Upper lobe of left lung (tissue), 6 donors: ENCODE results near the gene FAM174A. TPM values are rescaled to one million over a fixed set of nuclear protein-coding genes. Genes with fewer than 3 reads are reported as not detected.
A peak's percentile ranks its signal among the peaks of the same experiment; 100 is the strongest.

Experiments used
- ATAC-seq, 2 donors: fragments of 200-7000 bp; cut with Tn5 transposase; one replicate each; pipeline ENCODE4 v1.9.1; 2022; ENCODE audit warnings: mild to moderate bottlenecking in 2 of 2, moderate library complexity in 2 of 2; ENCODE audit not compliant: low FRiP score in 2 of 2
- DNase-seq, 2 donors: peaks; one replicate each; pipeline ENCODE4 v3.0.0-alpha.2; 2019 to 2020
- H3K27ac ChIP-seq, 4 donors: fragments of 200-600 bp; sonication (generic); one replicate each; pipeline ENCODE4 v1.5.1; 2016 to 2019
- H3K27me3 ChIP-seq, 4 donors: fragments of 200-600 bp; sonication (generic); one replicate each; pipeline ENCODE4 v1.5.1; 2017 to 2019
- H3K36me3 ChIP-seq, 4 donors: fragments of 200-600 bp; sonication (generic); one replicate each; pipeline ENCODE4 v1.5.1; 2016 to 2019
- H3K4me1 ChIP-seq, 4 donors: fragments of 200-600 bp; sonication (generic); one replicate each; pipeline ENCODE4 v1.5.1; 2018 to 2019
- H3K4me3 ChIP-seq, 4 donors: fragments of 200-600 bp; sonication (generic); one replicate each; pipeline ENCODE4 v1.5.1; 2017 to 2019; ENCODE audit warnings: mild to moderate bottlenecking in 2 of 4, moderate library complexity in 1 of 4
- H3K9me3 ChIP-seq, 4 donors: fragments of 200-600 bp; sonication (generic); one replicate each; pipeline ENCODE4 v1.5.1; 2018 to 2019
- CTCF ChIP-seq, 6 experiments: fragments of 450-650 bp in 4 of 6; fragments of 200-600 bp in 2 of 6; sonication (generic) in 2 of 6; IDR thresholded peaks; one replicate each; pipeline ENCODE4 v1.5.1; 2016 to 2019; ENCODE audit warnings: antibody characterized with exemption in 6 of 6
- EP300 ChIP-seq, 4 donors: sonication (generic); formaldehyde crosslinking; IDR thresholded peaks; one replicate each; pipeline ENCODE4 v1.5.1; 2017; ENCODE audit warnings: antibody characterized with exemption in 4 of 4, control low read depth in 2 of 4
- POLR2A ChIP-seq, 4 donors: fragments of 450-650 bp; IDR thresholded peaks; one replicate each; pipeline ENCODE4 v1.5.1; 2016 to 2017; ENCODE audit warnings: antibody characterized with exemption in 4 of 4, mild to moderate bottlenecking in 2 of 4
- POLR2AphosphoS5 ChIP-seq, 2 donors: sonication (generic); formaldehyde crosslinking; IDR thresholded peaks; one replicate each; pipeline ENCODE4 v1.5.1; 2017; ENCODE audit warnings: antibody characterized with exemption in 2 of 2
- WGBS, 2 donors: methylation state at CpG; one replicate each; pipeline ENCODE4 v1.1.5; 2017 to 2018; 5-methylcytosine and 5-hydroxymethylcytosine counted together
- total RNA-seq, 6 donors: library from RNA; depleted of rRNA in 4 of 6; stranded (reverse); fragments of >200 nt in 4 of 6; gene quantifications; one replicate each; pipeline versions ENCODE4 v1.1.0 to v1.2.1, GENCODE V29; 2016 to 2021
- donor health status: DM: no; HTN: no; CAD: no; lungs with moderate emphysema.
- donor health status: DM: no; HTN: yes; CAD: no; lungs with severe emphysema.

FAM174A gene
- total RNA-seq, 6 donors from 2014 or later, result 24.3 to 93.0 (median 51.7) TPM

DNA sequence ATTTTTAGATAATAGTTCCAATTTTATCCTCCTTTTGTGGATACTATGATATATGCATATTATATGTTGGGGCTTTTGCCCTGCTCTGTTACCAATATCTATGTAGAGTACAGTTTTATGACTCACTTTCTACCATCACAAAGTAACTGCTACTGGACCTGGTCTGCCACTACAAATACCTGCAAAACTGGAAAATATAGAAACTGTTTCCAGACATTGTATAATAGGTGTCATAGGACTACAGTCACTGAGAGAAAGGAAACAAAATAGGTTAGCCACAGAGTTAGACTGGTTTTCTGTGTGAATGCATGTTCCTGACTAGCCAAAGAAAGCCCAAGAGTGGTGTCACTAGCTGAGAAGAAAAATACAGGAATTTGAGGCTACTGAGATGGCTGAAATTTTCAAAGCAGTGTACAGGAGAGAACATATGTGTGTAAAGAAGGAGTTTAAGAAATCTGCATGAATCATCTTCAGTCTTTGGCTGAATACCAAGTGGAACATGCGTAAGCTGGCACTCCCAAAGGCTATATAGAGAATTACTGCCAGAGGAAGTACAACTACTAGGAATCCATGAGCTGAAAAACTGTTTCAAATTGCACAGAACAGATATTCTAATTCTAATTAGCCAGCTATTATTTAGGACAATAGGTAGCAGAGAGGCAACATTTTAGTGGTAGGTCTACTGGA is 29.0 kb upstream of the FAM174A start:
- no peaks in the 10 kb centered on the region for H3K36me3 ChIP-seq
- WGBS, 2 donors, result 55 to 67% methylated on average over 1 of the region's 1 CpG
- no peaks in the 10 kb centered on the region for H3K27me3 ChIP-seq
- H3K4me1 ChIP-seq, result no peaks in the 10 kb centered on the region
- H3K9me3 ChIP-seq, result no peaks in the 10 kb centered on the region
- ATAC-seq, result peak in 1 of 2 donors; percentile 44
- TF ChIP-seq EP300 (IDR thresholded peaks at IDR 0.05), result no peak
- no peak for TF ChIP-seq POLR2A (IDR thresholded peaks at IDR 0.05)
- no peak for TF ChIP-seq POLR2AphosphoS5 (IDR thresholded peaks at IDR 0.05)
- DNase-seq, result no peak
- H3K27ac ChIP-seq, result no peak overlapping the region
- H3K4me3 ChIP-seq, result no peak overlapping the region

DNA sequence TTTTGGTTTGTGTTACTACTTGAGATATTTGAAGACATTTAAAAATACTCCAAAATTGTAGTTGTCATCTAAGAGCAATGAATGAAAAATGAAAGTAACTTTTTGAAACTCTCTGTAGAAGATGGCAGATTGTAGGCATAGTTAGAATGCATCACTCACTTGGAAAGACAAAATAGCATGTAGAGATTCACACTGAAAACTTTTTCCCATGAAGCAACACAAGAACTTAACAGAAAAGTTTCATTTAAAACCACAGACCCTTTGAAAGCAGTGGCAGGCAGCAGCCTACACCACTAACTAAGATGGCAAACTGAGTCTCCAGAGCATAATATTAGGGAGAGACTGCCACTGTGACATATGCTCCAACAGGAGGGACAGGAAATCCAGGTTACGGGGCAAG is 18.9 kb upstream of the FAM174A start:
- ATAC-seq (no peak), DNase-seq (no peak)
- no peak overlapping the region for H3K27ac ChIP-seq
- WGBS, 2 donors, result 93 to 100% methylated on average over 1 of the region's 1 CpG
- H3K27me3 ChIP-seq, result no peaks in the 10 kb centered on the region
- no peaks in the 10 kb centered on the region for H3K4me1 ChIP-seq
- H3K9me3 ChIP-seq, result no peaks in the 10 kb centered on the region
- TF ChIP-seq POLR2A (IDR thresholded peaks at IDR 0.05), result no peak
- H3K4me3 ChIP-seq, result no peak overlapping the region
- H3K36me3 ChIP-seq, result no peaks in the 10 kb centered on the region

- WGBS, 2 donors, result 57 to 60% methylated on average over 4 of the region's 5 CpGs
These were observed 17.7 kb upstream of the FAM174A start for GRCh38 chr5:100517301-100517974.

DNA sequence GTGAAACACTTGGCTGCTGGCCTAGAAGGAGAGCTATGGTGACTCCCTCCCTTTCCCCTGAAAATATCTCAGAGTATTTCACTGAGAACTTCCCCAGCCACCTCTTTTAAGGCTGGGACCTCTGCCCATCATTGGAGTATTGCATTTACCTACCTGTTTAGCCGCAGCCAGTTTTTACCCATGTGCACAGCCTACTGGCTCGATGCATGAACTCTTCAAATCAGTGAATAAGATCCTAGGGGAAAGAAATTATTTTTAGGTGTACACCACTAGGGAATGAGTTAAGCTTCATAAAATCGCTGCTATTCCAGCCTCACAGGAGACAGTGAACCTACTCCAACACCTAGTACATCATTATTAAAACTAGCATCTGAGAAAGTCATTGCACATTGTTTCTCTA is 16.8 kb upstream of the FAM174A start:
- no peak for TF ChIP-seq POLR2AphosphoS5 (IDR thresholded peaks at IDR 0.05)
- no peak for TF ChIP-seq POLR2A (IDR thresholded peaks at IDR 0.05)
- TF ChIP-seq CTCF (IDR thresholded peaks at IDR 0.05), result no peak
- no peak for TF ChIP-seq EP300 (IDR thresholded peaks at IDR 0.05)
- H3K36me3 ChIP-seq, result no peaks in the 10 kb centered on the region
- H3K27ac ChIP-seq, result no peak overlapping the region
- ATAC-seq, result no peak
- no peaks in the 10 kb centered on the region for H3K4me1 ChIP-seq
- 82 to 97% methylated on average over 3 of the region's 3 CpGs for WGBS, 2 donors
- no peak for DNase-seq
- no peaks in the 10 kb centered on the region for H3K9me3 ChIP-seq
- H3K4me3 ChIP-seq, result no peak overlapping the region
- H3K27me3 ChIP-seq, result no peaks in the 10 kb centered on the region

More at GRCh38 chr5:100517301-100517974, 17.7 kb upstream of the FAM174A start:
- no peak overlapping the region for H3K4me3 ChIP-seq
- H3K36me3 ChIP-seq, result no peaks in the 10 kb centered on the region
- DNase-seq (peak in 1 of 2 donors; percentile 90), ATAC-seq (peak; percentile 71 to 91)
- H3K9me3 ChIP-seq, result no peaks in the 10 kb centered on the region
- TF ChIP-seq CTCF (IDR thresholded peaks at IDR 0.05) (peak in 2 of 6 experiments; percentile 9 to 25), EP300 (IDR thresholded peaks at IDR 0.05) (peak in 1 of 4 donors; percentile 51), POLR2A (IDR thresholded peaks at IDR 0.05) (no peak), POLR2AphosphoS5 (IDR thresholded peaks at IDR 0.05) (peak in 1 of 2 donors; percentile 21)
- H3K27me3 ChIP-seq, result no peaks in the 10 kb centered on the region
- no peak overlapping the region for H3K27ac ChIP-seq
- no peaks in the 10 kb centered on the region for H3K4me1 ChIP-seq

DNA sequence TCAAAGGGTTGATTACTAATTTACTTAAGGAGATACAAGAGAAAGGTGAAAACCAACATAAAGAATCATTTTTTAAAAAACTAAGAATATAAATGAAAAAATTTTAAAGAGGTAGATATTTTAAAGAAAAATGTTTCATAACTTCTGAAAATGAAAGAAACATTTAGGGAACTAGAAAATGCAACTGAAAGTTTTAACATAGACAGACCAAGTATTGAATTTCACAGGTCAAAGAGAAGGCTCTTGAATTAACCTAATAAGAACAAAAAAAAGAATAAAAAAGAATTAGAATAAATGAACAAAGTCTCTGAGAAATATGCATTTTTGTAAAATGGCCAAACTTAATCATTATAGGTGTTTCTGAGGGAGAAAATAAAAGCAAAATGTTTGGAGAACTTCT is 16.1 kb upstream of the FAM174A start:
- Histone ChIP-seq H3K27me3 (no peaks in the 10 kb centered on the region), H3K27ac (no peak overlapping the region), H3K4me3 (no peak overlapping the region), H3K4me1 (no peaks in the 10 kb centered on the region), H3K36me3 (no peaks in the 10 kb centered on the region), H3K9me3 (no peaks in the 10 kb centered on the region)
- TF ChIP-seq POLR2A (IDR thresholded peaks at IDR 0.05) (no peak), EP300 (IDR thresholded peaks at IDR 0.05) (no peak), POLR2AphosphoS5 (IDR thresholded peaks at IDR 0.05) (no peak), CTCF (IDR thresholded peaks at IDR 0.05) (no peak)
- ATAC-seq (no peak), DNase-seq (no peak)
